Pancreas (tissue), 10 donors: ENCODE data around the gene GPC3. TPM values are rescaled to one million over a fixed set of nuclear protein-coding genes. Genes with fewer than 3 reads are reported as not detected.
A peak's percentile ranks its signal among the peaks of the same experiment; 100 is the strongest.

ENCODE experiments used
- ATAC-seq, 4 donors: fragments of 200-7000 bp; cut with Tn5 transposase; one replicate each; pipeline versions ENCODE4 v1.8.0 to v1.9.1; 2020; ENCODE audit warnings: mild to moderate bottlenecking in 4 of 4, moderate library complexity in 4 of 4
- DNase-seq, 6 donors: peaks; one replicate each; pipeline ENCODE4 v3.0.0-alpha.2; 2020
- FAIRE-seq: peaks from 2 replicates; lab custom pipeline; 2012; peaks lifted over from hg19 to GRCh38; lab: Jason Lieb, UNC
- H3K27ac ChIP-seq, 4 donors: fragments of 200-600 bp; sonication (generic); 1 replicate in 3 of 4; 2 replicates in 1 of 4; pipeline versions ENCODE4 v1.5.0 to v1.8.0; 2020
- H3K27me3 ChIP-seq, 4 donors: fragments of 200-600 bp; one replicate each; pipeline ENCODE4 v1.8.0; 2021
- H3K36me3 ChIP-seq, 3 donors: fragments of 200-600 bp; sonication (generic) in 1 of 3; one replicate each; pipeline versions ENCODE4 v1.5.0 to v1.8.0; 2020 to 2021
- H3K4me1 ChIP-seq, 3 donors: fragments of 200-600 bp; one replicate each; pipeline ENCODE4 v1.8.0; 2021
- H3K4me3 ChIP-seq, 4 donors: fragments of 200-600 bp; sonication (generic) in 2 of 4; one replicate each; pipeline versions ENCODE4 v1.5.0 to v1.8.0; 2020 to 2021
- H3K9me3 ChIP-seq, 4 donors: fragments of 200-600 bp; one replicate each; pipeline ENCODE4 v1.8.0; 2021
- CTCF ChIP-seq, 4 donors: fragments of 200-600 bp; sonication (generic) in 3 of 4; IDR thresholded peaks; one replicate each; pipeline versions ENCODE4 v1.5.0 to v1.8.0; 2021; ENCODE audit warnings: antibody characterized with exemption in 4 of 4
- WGBS, 2 donors: extraction: QIAGEN DNeasy Blood & Tissue Kit; methylation state at CpG; one replicate each; pipeline ENCODE4 v1.1.7; 2013; 5-methylcytosine and 5-hydroxymethylcytosine counted together
- intact Hi-C, 3 donors: fragments of 100-400 bp; cut with DNase I; formaldehyde crosslinking; loops; one replicate each; pipeline versions ENCODE4 v1.11.1 to v1.14.2; 2022
- polyA plus RNA-seq, 2 donors: library from polyadenylated mRNA; stranded (reverse); fragments of 200-250 nt; gene quantifications; one replicate each; pipeline ENCODE4 v1.2.3, GENCODE V29; 2013
- total RNA-seq, 6 donors: library from RNA; stranded (reverse); fragmentation: NEBNext Ultra II Directional in 4 of 6; extraction: Animal tissue kit (Norgen Biotek cat#: 25700) in 4 of 6; gene quantifications; one replicate each; pipeline versions ENCODE4 v1.2.1 to v1.2.4, GENCODE V29; 2021 to 2023
- donor health status: healthy with polysubstance abuse.
- donor health status: DM: no; HTN: no; CAD: no; lungs with moderate emphysema.
- donor health status: DM: no; HTN: no; CAD: no.
- donor health status: control.
- donor health status: control.
- donor health status: Bipolar disorder and iron deficiency.
- donor health status: DM: yes; HTN: yes; CAD: no.
- donor health status: DM: no; HTN: no; CAD: no.
- donor health status: DM: no; HTN: no; CAD: no.
- donor health status: DM: yes; HTN: yes; CAD: no.

GPC3 gene
- total and polyA plus RNA-seq, 8 donors = 0.95 to 18.6 (median 2.7) TPM

- ATAC-seq (peak; percentile 65 to 80 (median 75)), FAIRE-seq (peak; percentile 92), DNase-seq (peak in 2 of 6 donors; percentile 10 to 29)
- intact Hi-C loops = no loop called here
- H3K4me3 ChIP-seq = no peak overlapping the region
- no peaks in the 10 kb centered on the region for H3K9me3 ChIP-seq
- TF ChIP-seq CTCF (IDR thresholded peaks at IDR 0.05) = no peak
- H3K27ac ChIP-seq = peak overlapping the region in 2 of 4 donors; percentile 28 to 36
- 16 to 29% methylated on average over 16 of the region's 16 CpGs for WGBS, 2 donors
- no peaks in the 10 kb centered on the region for H3K27me3 ChIP-seq
- H3K36me3 ChIP-seq = no peaks in the 10 kb centered on the region
- no peaks in the 10 kb centered on the region for H3K4me1 ChIP-seq
Measured at GRCh38 chrX:133495464-133496391, 489.7 kb downstream of the GPC3 start.

DNA sequence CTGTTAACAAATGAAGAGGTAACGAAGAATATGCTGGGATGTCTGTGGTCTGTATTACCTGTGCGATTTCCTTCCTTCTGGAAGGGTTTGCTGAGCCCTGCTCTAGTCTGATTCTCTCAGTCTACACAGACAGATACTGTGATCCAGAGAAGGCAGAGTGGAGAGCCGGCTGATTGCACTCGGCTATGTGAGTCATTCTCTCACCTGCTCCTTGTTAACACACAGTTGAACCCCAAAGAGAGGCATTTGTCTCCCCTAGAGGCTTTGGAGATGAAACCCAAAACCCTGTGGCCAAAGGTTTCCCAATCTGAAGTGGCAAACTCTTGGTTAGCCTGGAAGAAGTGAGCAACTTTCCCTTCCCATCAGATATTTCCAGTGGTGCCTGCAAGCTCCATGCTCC, 492.0 kb downstream of the GPC3 start:
- no peak overlapping the region for H3K4me3 ChIP-seq
- 88 to 93% methylated on average over 4 of the region's 4 CpGs for WGBS, 2 donors
- no peaks in the 10 kb centered on the region for H3K4me1 ChIP-seq
- TF ChIP-seq CTCF (IDR thresholded peaks at IDR 0.05) = no peak
- intact Hi-C loops = no loop called here
- DNase-seq = no peak
- ATAC-seq = no peak
- H3K27me3 ChIP-seq = no peaks in the 10 kb centered on the region
- H3K27ac ChIP-seq = no peak overlapping the region
- no peaks in the 10 kb centered on the region for H3K9me3 ChIP-seq
- no peaks in the 10 kb centered on the region for H3K36me3 ChIP-seq
- no peak for FAIRE-seq

GRCh38 chrX:133490955-133491354, 494.4 kb downstream of the GPC3 start:
- no peak for DNase-seq
- H3K9me3 ChIP-seq = no peaks in the 10 kb centered on the region
- ATAC-seq = no peak
- WGBS, 2 donors = 59 to 60% methylated on average over 1 of the region's 1 CpG
- no peaks in the 10 kb centered on the region for H3K36me3 ChIP-seq
- H3K4me3 ChIP-seq = no peak overlapping the region
- no peaks in the 10 kb centered on the region for H3K27me3 ChIP-seq
- no peak overlapping the region for H3K27ac ChIP-seq
- TF ChIP-seq CTCF (IDR thresholded peaks at IDR 0.05) = no peak
- FAIRE-seq = no peak
- H3K4me1 ChIP-seq = no peaks in the 10 kb centered on the region
- intact Hi-C loops = no loop called here
